MCF 10A (cell line): ENCODE results near the gene CASK. TPM values are rescaled to one million over a fixed set of nuclear protein-coding genes. Genes with fewer than 3 reads are reported as not detected.

Experiments
- BruUV-seq: library from RNA; stranded (reverse); fragments of 400-500 nt; replicated peaks from 2 replicates; lab custom pipeline; 2021; lab: Mats Ljungman, UMichigan
- CTCF ChIA-PET: fragments of 300-600 bp; sonication (Branson Sonifier 250); formaldehyde crosslinking; extraction: SDS; loops from one replicate; lab custom pipeline; 2021; ENCODE audit warnings: antibody characterized with exemption, inconsistent platforms; lab: Yijun Ruan, JAX
- POLR2A ChIA-PET: fragments of 300-600, 350-650 bp; sonication (Branson Sonifier 250); formaldehyde crosslinking; extraction: SDS; loops from one replicate; lab custom pipeline; 2020; ENCODE audit warnings: antibody characterized with exemption, inconsistent platforms; lab: Yijun Ruan, JAX
- DNase-seq: peaks from one replicate; pipeline ENCODE4 v3.0.0-alpha.2; 2018; ENCODE audit not compliant: unreplicated experiment
- H3K27ac Mint-ChIP-seq: one replicate; pipeline ENCODE4 v1.8.0; 2022; ENCODE audit warnings: mild to moderate bottlenecking, low read depth, mixed read lengths; ENCODE audit not compliant: unreplicated experiment
- H3K27me3 Mint-ChIP-seq: one replicate; pipeline ENCODE4 v1.8.0; 2022; ENCODE audit warnings: mixed read lengths; ENCODE audit not compliant: insufficient read depth, unreplicated experiment
- H3K36me3 Mint-ChIP-seq: one replicate; pipeline ENCODE4 v1.8.0; 2022; ENCODE audit warnings: mild to moderate bottlenecking, moderate library complexity, mixed read lengths; ENCODE audit not compliant: insufficient read depth, unreplicated experiment
- H3K4me1 Mint-ChIP-seq: one replicate; pipeline ENCODE4 v1.8.0; 2022; ENCODE audit warnings: mixed read lengths; ENCODE audit not compliant: insufficient read depth, unreplicated experiment
- H3K4me3 Mint-ChIP-seq: one replicate; pipeline ENCODE4 v1.8.0; 2022; ENCODE audit warnings: mild to moderate bottlenecking, moderate library complexity, mixed read lengths; ENCODE audit not compliant: unreplicated experiment
- H3K9me3 Mint-ChIP-seq: one replicate; pipeline ENCODE4 v1.8.0; 2022; ENCODE audit warnings: mixed read lengths; ENCODE audit not compliant: unreplicated experiment
- intact Hi-C: fragments of 100-400 bp; cut with micrococcal nuclease; formaldehyde crosslinking; loops from 2 replicates; pipeline ENCODE4 v1.14.1; 2022
- total RNA-seq: library from RNA; stranded (reverse); gene quantifications from 2 replicates; pipeline ENCODE4 v1.2.3, GENCODE V29; 2022
- TF ChIP-seq, protein P1 (sequence below): fragments of 200-600 bp; IDR thresholded peaks from one replicate; pipeline ENCODE4 v1.8.0; 2022; ENCODE audit warnings: antibody characterized with exemption, mild to moderate bottlenecking; ENCODE audit not compliant: unreplicated experiment

The CASK gene
- total RNA-seq, 1 experiment from 2014 or later, result 34.9 TPM

DNA sequence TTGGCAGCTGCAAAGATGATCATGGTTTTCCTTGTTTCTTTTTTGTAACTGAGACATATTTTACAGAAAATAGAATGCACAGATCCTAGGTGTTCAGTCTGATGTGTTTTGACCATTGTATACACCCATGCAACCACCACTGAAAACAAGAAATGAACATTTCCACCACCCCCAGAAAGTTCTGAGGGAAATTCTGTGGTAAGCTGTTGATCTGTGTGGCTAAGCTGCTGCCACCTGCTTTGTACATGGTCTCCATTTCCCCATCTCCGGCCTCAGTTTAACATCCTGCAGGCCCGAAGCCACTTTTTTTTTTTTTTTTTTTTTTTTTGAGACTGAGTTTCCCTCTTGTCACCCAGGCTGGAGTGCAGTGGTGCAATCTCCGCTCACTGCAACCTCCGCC lies 411.0 kb downstream of the CASK start:
- TF ChIP-seq, protein P1, sequence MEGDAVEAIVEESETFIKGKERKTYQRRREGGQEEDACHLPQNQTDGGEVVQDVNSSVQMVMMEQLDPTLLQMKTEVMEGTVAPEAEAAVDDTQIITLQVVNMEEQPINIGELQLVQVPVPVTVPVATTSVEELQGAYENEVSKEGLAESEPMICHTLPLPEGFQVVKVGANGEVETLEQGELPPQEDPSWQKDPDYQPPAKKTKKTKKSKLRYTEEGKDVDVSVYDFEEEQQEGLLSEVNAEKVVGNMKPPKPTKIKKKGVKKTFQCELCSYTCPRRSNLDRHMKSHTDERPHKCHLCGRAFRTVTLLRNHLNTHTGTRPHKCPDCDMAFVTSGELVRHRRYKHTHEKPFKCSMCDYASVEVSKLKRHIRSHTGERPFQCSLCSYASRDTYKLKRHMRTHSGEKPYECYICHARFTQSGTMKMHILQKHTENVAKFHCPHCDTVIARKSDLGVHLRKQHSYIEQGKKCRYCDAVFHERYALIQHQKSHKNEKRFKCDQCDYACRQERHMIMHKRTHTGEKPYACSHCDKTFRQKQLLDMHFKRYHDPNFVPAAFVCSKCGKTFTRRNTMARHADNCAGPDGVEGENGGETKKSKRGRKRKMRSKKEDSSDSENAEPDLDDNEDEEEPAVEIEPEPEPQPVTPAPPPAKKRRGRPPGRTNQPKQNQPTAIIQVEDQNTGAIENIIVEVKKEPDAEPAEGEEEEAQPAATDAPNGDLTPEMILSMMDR, result no peak

DNA sequence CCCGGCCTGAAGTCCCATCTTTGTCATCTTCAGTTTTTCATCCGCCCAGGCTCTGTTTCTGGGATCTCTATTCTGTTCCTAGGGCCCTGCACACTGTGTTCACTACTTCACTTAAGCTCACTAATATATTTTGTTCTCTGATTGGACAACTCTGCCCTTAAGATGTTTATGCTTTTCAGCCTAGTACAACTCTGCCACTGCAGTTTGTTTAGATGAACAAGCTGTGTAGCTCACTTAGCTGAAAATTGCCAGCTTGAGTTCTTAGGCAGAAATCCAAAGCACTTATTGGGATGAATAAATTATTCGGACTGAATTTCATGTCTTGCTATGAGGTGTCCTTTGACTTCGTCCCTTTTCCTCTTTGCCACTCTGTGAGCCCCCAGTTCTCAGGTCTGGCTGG lies 415.4 kb downstream of the CASK start:
- POLR2A ChIA-PET, result interaction anchor here (0.6 kb wide), 1 partner anchor 70 kb away, joined by 3 read pairs; no protein-coding TSS in a partner anchor
- intact Hi-C loops, result no loop called here

More for the DNA sequence above, 411.0 kb downstream of the CASK start:
- Mint-ChIP-seq H3K9me3 (no peaks in the 10 kb centered on the region), H3K36me3 (no peaks in the 10 kb centered on the region), H3K4me1 (no peaks in the 10 kb centered on the region), H3K27me3 (peaks cover 39% of the 10 kb centered on the region), H3K4me3 (no peak overlapping the region), H3K27ac (no peak overlapping the region)
- CTCF ChIA-PET, result interaction anchor here (0.6 to 0.7 kb wide), 2 partner anchors 46 to 96 kb away, joined by 3 to 7 read pairs; no protein-coding TSS in a partner anchor
- POLR2A ChIA-PET, result no interaction called here
- no TSS peak for BruUV-seq
- intact Hi-C loops, result no loop called here
- no peak for DNase-seq

GRCh38 chrX:41502004-41502403 lies 421.4 kb downstream of the CASK start:
- H3K27me3 Mint-ChIP-seq, result peaks cover 43% of the 10 kb centered on the region
- TF ChIP-seq, protein P1, result no peak
- no peaks in the 10 kb centered on the region for H3K4me1 Mint-ChIP-seq
- intact Hi-C loops, result no loop called here
- CTCF ChIA-PET, result interaction anchor here (0.7 kb wide), 2 partner anchors 1023 to 1966 kb away, joined by 3 to 5 read pairs; no protein-coding TSS in a partner anchor
- H3K27ac Mint-ChIP-seq, result no peak overlapping the region
- no peak for DNase-seq
- no peak overlapping the region for H3K4me3 Mint-ChIP-seq
- peaks cover 6% of the 10 kb centered on the region for H3K36me3 Mint-ChIP-seq
- H3K9me3 Mint-ChIP-seq, result no peaks in the 10 kb centered on the region
- no TSS peak for BruUV-seq
- POLR2A ChIA-PET, result no interaction called here

More for the DNA sequence above, 415.4 kb downstream of the CASK start:
- no peak for DNase-seq
- H3K36me3 Mint-ChIP-seq, result no peaks in the 10 kb centered on the region
- no TSS peak for BruUV-seq
- H3K9me3 Mint-ChIP-seq, result no peaks in the 10 kb centered on the region
- no peaks in the 10 kb centered on the region for H3K27me3 Mint-ChIP-seq
- no peak overlapping the region for H3K4me3 Mint-ChIP-seq
- CTCF ChIA-PET, result no interaction called here
- TF ChIP-seq, protein P1, result no peak
- H3K27ac Mint-ChIP-seq, result no peak overlapping the region
- H3K4me1 Mint-ChIP-seq, result no peaks in the 10 kb centered on the region

GRCh38 chrX:41499984-41500383 lies 423.4 kb downstream of the CASK start:
- H3K36me3 Mint-ChIP-seq, result peaks cover 6% of the 10 kb centered on the region

More at GRCh38 chrX:41499984-41500383, 423.4 kb downstream of the CASK start:
- H3K27me3 Mint-ChIP-seq, result peaks cover 63% of the 10 kb centered on the region
- DNase-seq, result no peak
- POLR2A ChIA-PET, result no interaction called here
- no peak overlapping the region for H3K27ac Mint-ChIP-seq
- H3K4me1 Mint-ChIP-seq, result no peaks in the 10 kb centered on the region
- intact Hi-C loops, result no loop called here
- BruUV-seq, result no TSS peak
- CTCF ChIA-PET, result no interaction called here
- TF ChIP-seq, protein P1, result no peak
- no peaks in the 10 kb centered on the region for H3K9me3 Mint-ChIP-seq
- no peak overlapping the region for H3K4me3 Mint-ChIP-seq
